Psoas muscle (tissue), 8 donors: ENCODE results near the gene DHCR24. TPM values are rescaled to one million over a fixed set of nuclear protein-coding genes. Genes with fewer than 3 reads are reported as not detected.

ENCODE experiments used
- ATAC-seq, 4 donors: fragments of 200-7000 bp; cut with Tn5 transposase; one replicate each; pipeline ENCODE4 v1.9.1; 2020; ENCODE audit warnings: moderate library complexity in 3 of 4, mild to moderate bottlenecking in 2 of 4
- DNase-seq, 2 donors: peaks; one replicate each; pipeline ENCODE4 v3.0.0-alpha.2; 2020
- H3K27ac ChIP-seq: fragments of 200-600 bp; one replicate; pipeline ENCODE4 v1.8.0; 2022
- H3K27me3 ChIP-seq, 3 donors: fragments of 200-600 bp in 1 of 3; one replicate each; pipeline versions ENCODE4 v1.6.1 to v1.8.0; 2013 to 2022; ENCODE audit warnings: low read length in 2 of 3, mild to moderate bottlenecking in 2 of 3, moderate library complexity in 1 of 3; ENCODE audit not compliant: insufficient read depth in 3 of 3
- H3K36me3 ChIP-seq, 2 donors: fragments of 200-600 bp in 1 of 2; one replicate each; pipeline versions ENCODE4 v1.6.1 to v1.8.0; 2013 to 2022; ENCODE audit warnings: low read depth in 1 of 2, mild to moderate bottlenecking in 1 of 2, moderate library complexity in 1 of 2; ENCODE audit not compliant: insufficient read depth in 1 of 2
- H3K4me1 ChIP-seq: fragments of 200-600 bp; one replicate; pipeline ENCODE4 v1.8.0; 2022
- H3K4me3 ChIP-seq: fragments of 200-600 bp; one replicate; pipeline ENCODE4 v1.8.0; 2022; ENCODE audit warnings: mild to moderate bottlenecking
- H3K9me3 ChIP-seq: fragments of 200-600 bp; one replicate; pipeline ENCODE4 v1.8.0; 2022
- CTCF ChIP-seq: fragments of 200-600 bp; IDR thresholded peaks from one replicate; pipeline ENCODE4 v1.8.0; 2022; ENCODE audit warnings: antibody characterized with exemption
- WGBS, 3 donors: extraction: QIAGEN DNeasy Blood & Tissue Kit; methylation state at CpG; one replicate each; pipeline versions ENCODE4 v1.1.6 to v1.1.7; 2013; 5-methylcytosine and 5-hydroxymethylcytosine counted together
- intact Hi-C, 2 donors: fragments of 100-400 bp; cut with DNase I; formaldehyde crosslinking; loops; one replicate each; pipeline versions ENCODE4 v1.11.0 to v1.14.2; 2022
- polyA plus RNA-seq, 3 donors: library from polyadenylated mRNA; stranded (reverse); fragments of 200-250 nt; gene quantifications; one replicate each; pipeline ENCODE4 v1.2.3, GENCODE V29; 2013
- total RNA-seq, 4 donors: library from RNA; stranded (reverse); fragmentation: NEBNext Ultra II Directional in 2 of 4; extraction: Animal tissue kit (Norgen Biotek cat#: 25700) in 2 of 4; gene quantifications; one replicate each; pipeline versions ENCODE4 v1.2.1 to v1.2.4, GENCODE V29; 2021 to 2023
- donor health status: healthy with polysubstance abuse.
- donor health status: DM: no; HTN: no; CAD: no; lungs with moderate emphysema.
- donor health status: Bipolar disorder and iron deficiency.
- donor health status: healthy.
- donor health status: DM: yes; HTN: yes; CAD: no.
- donor health status: DM: no; HTN: no; CAD: no.
- donor health status: DM: no; HTN: no; CAD: no.
- donor health status: DM: yes; HTN: yes; CAD: no.

DHCR24 gene
- total and polyA plus RNA-seq, 7 donors = 8.8 to 215 (median 117) TPM

GRCh38 chr1:54848134-54848948 lies 38.7 kb downstream of the DHCR24 start:
- WGBS, 3 donors = 90 to 91% (median 91%) methylated on average over 7 of the region's 7 CpGs
- Histone ChIP-seq H3K4me1 (no peaks in the 10 kb centered on the region), H3K27me3 (no peaks in the 10 kb centered on the region), H3K9me3 (no peaks in the 10 kb centered on the region), H3K4me3 (no peak overlapping the region), H3K27ac (no peak overlapping the region), H3K36me3 (peaks cover 0 to 60% of the 10 kb centered on the region in 2 donors)
- DNase-seq (no peak), ATAC-seq (no peak)
- no peak for TF ChIP-seq CTCF
- intact Hi-C loops = no loop called here

- 88 to 92% (median 89%) methylated on average over 9 of the region's 9 CpGs for WGBS, 3 donors
Observed at GRCh38 chr1:54846716-54847284, 40.2 kb downstream of the DHCR24 start.

GRCh38 chr1:54846301-54846700 lies 40.7 kb downstream of the DHCR24 start:
- Histone ChIP-seq H3K27me3 (no peaks in the 10 kb centered on the region), H3K36me3 (peaks cover 0 to 39% of the 10 kb centered on the region in 2 donors), H3K27ac (no peak overlapping the region), H3K9me3 (no peaks in the 10 kb centered on the region), H3K4me1 (no peaks in the 10 kb centered on the region), H3K4me3 (no peak overlapping the region)
- ATAC-seq (no peak), DNase-seq (no peak)
- 97 to 98% (median 98%) methylated on average over 3 of the region's 3 CpGs for WGBS, 3 donors
- intact Hi-C loops = no loop called here
- TF ChIP-seq CTCF = no peak

More at GRCh38 chr1:54846716-54847284, 40.2 kb downstream of the DHCR24 start:
- Histone ChIP-seq H3K4me3 (no peak overlapping the region), H3K4me1 (no peaks in the 10 kb centered on the region), H3K27me3 (no peaks in the 10 kb centered on the region), H3K36me3 (peaks cover 0 to 44% of the 10 kb centered on the region in 2 donors), H3K9me3 (no peaks in the 10 kb centered on the region), H3K27ac (no peak overlapping the region)
- ATAC-seq = peak in 1 of 4 donors; percentile 17
- no peak for TF ChIP-seq CTCF
- intact Hi-C loops = no loop called here
- no peak for DNase-seq

GRCh38 chr1:54845772-54846171 lies 41.2 kb downstream of the DHCR24 start:
- Histone ChIP-seq H3K4me3 (no peak overlapping the region), H3K9me3 (no peaks in the 10 kb centered on the region), H3K4me1 (no peaks in the 10 kb centered on the region), H3K27ac (no peak overlapping the region), H3K27me3 (no peaks in the 10 kb centered on the region), H3K36me3 (peaks cover 0 to 34% of the 10 kb centered on the region in 2 donors)
- DNase-seq (no peak), ATAC-seq (no peak)
- TF ChIP-seq CTCF = no peak
- 91 to 95% (median 92%) methylated on average over 5 of the region's 5 CpGs for WGBS, 3 donors
- intact Hi-C loops = no loop called here
